GM12892 (cell line): ENCODE measurements around the gene ARFGAP3.

Experiments
- DNase-seq: peaks from one replicate; pipeline ENCODE4 v3.0.0; 2011; ENCODE audit not compliant: insufficient read length
- FAIRE-seq: peaks from 2 replicates; lab custom pipeline; 2011; peaks lifted over from hg19 to GRCh38; lab: Jason Lieb, UNC
- POLR2A ChIP-seq: IDR thresholded peaks from 2 replicates; pipeline ENCODE4 v1.6.1; 2011; ENCODE audit warnings: low read depth, low read length, control low read depth
- POLR2AphosphoS5 ChIP-seq: IDR thresholded peaks from 2 replicates; pipeline ENCODE4 v1.6.1; 2011; ENCODE audit warnings: low read depth, low read length, control low read depth
- TAF1 ChIP-seq: IDR thresholded peaks from 2 replicates; pipeline ENCODE4 v1.6.1; 2011; ENCODE audit warnings: low read depth, mild to moderate bottlenecking, control low read depth, low read length, borderline replicate concordance

ARFGAP3 gene

DNA sequence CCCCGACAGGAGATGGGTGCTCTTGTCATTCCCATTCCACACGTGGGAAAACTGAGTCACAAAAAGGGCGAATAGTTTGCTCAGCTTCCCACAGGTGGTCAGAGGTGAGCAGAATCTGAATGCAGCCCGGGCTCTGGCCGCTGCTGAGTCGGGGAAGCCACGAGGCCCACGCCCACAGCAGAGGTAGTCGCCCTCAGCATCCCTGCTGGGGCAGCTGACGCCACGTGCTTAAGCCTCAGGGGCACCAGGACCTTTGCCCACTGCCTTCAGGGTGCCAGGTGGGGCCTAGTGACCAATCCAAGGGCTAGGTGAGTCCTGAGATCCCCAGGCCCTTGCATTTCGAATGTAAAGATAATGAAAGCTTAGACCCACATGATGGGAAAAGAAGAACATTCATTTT lies 24.2 kb upstream of the ARFGAP3 start:
- FAIRE-seq (no peak), DNase-seq (no peak)
- TF ChIP-seq POLR2AphosphoS5 (no peak), TAF1 (no peak), POLR2A (no peak)

DNA sequence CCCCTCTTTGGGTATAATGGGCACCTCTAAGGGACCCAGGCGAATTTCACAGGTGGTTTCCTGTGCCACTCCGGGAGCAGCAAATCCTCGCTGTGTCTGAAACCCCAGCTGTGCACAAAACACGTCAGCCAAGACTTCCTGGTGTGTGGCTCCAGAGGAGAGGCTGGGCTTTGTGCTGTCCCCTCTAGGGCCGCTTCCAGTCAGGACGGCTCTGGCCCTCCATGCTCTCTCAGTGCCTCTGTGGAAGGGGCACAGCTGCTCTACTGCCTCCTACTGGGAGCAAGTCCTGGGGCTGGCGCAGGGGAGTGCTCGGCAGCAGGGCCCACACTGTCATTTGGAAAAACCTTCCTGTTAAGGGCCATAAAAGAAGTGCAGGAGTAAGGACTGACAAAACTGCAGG lies 23.7 kb upstream of the ARFGAP3 start:
- DNase-seq: no peak

DNA sequence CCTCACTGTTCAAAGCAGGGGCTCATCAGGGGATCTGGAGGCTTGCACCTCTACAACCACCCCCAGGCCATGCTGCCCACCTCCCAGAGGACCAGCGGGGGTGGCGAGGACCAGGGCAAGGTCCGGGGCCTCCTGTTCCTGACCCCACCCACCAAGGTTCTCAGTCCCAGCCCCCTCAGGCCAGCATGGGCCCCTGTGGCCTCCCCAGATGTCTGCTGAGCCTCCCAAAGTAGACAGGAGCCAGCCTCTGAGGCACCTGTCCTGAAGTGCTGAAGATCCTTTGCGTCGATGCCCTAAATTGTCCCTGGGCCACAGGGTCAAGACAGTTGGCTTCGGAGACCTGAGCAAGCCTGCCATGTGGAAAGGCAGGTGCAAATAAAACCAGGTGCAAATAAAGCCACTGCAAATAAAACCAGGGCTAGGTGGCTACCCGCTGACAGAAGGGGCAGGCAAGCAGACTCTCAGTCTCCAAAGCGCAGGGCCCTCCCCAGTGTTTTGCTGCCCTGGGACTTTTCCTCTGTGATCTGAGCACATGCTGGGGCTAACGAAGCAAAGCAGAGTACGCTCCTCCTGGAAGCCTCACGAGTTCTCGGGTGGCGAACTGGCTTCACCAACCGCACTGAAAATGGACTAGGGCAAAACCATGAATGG lies 22.4 kb upstream of the ARFGAP3 start:
- TF ChIP-seq POLR2A (no peak), POLR2AphosphoS5 (no peak), TAF1 (no peak)
- DNase-seq (no peak), FAIRE-seq (no peak)

More for the DNA sequence above, 23.7 kb upstream of the ARFGAP3 start:
- no peak for FAIRE-seq
- TF ChIP-seq POLR2A (no peak), POLR2AphosphoS5 (no peak), TAF1 (no peak)

DNA sequence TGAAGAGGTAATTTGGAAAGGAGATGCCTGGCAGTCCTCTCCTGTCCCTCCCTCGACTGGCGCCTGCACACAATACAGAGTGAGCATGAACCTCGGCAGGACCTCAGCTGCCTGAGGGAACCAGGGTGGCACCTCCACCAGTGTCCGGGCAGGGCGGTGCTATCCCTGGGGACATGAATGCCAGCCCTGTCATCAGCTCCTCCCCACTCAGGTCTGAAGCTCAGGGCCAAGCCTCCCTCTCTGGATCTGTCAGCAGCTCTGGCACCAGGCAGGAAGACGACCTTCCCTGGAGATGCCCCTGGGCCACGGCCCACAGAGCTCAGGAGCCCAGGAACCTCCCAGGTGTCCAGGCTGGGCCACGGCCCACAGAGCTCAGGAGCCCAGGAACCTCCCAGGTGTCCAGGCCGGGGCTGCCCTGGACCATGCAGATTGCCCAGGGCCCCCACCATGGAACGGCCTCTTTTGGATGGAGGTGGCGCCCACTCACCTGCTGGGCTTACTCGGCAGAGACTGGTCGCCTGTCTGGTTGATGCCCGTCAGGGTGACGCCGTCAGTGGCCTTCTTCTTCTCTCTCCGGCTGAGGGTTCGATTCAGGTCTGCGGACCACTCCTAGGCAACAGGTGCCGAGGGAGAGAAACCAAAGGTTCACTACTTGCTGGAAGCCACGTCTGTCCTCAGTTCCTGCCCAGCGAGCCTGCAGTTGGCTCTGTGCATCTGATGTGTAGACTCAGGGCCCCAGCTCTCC lies 21.7 kb upstream of the ARFGAP3 start:
- FAIRE-seq: no peak

DNA sequence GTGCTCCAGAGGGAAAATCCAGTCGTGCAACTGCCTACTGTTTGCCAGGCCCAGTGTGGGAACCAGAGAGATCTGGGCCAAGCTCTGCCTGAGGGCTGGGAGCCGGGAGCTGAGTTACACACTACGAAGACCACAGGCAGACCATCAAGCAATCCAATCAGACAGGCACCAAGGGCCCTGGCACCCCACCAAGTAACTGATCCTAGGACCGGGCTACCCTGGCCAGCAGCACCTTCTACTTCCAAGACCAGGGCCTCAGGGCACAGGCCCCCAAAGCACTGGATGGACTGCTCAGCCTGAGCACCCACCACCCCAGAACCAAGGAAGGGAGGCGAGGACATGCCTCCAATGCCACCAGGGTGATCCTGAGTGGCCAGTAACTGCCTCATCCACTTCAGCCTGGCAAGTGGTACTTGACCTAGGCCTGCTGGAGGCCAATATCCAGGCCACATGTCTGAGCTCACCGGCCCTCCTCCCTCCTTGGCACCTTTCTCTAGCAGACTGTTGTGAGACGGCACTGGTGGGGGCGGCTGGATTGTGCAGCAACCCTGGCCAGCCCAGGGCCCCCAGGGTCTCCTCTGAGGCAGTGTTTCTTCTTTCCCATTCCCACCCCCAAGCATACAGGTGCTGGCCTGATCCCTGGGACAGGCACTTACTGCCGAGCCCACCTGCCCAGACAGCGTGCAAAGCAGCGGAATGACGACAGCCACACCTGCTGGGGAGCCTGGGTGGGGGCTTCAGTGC lies 20.7 kb upstream of the ARFGAP3 start:
- DNase-seq: no peak
- FAIRE-seq: no peak
- no peak for TF ChIP-seq TAF1
- no peak for TF ChIP-seq POLR2A
- no peak for TF ChIP-seq POLR2AphosphoS5

More for the DNA sequence above, 21.7 kb upstream of the ARFGAP3 start:
- no peak for DNase-seq
- TF ChIP-seq POLR2AphosphoS5: no peak
- TF ChIP-seq POLR2A: no peak
- TF ChIP-seq TAF1: no peak

DNA sequence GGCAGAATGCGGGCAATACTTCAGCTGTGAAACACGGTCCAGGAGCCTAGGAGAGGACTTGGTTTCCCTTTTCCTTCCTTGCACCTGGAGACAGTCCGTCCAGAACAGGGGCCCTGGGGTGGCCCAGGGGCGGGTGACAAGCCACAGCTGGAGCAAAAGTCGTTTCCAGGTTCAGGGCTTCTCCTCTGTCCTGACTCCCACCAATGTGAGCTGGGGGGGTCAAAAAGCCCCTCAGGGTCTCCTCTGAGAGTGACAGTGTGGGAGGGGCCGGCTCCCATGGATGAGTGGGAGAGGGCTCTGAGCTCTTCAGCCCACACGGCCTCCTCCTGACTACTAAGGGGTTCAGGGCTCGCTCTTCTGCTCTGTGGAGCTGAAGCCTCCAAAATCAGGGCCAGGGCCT lies 20.1 kb upstream of the ARFGAP3 start:
- DNase-seq (no peak), FAIRE-seq (no peak)
- TF ChIP-seq TAF1 (no peak), POLR2A (no peak), POLR2AphosphoS5 (no peak)

DNA sequence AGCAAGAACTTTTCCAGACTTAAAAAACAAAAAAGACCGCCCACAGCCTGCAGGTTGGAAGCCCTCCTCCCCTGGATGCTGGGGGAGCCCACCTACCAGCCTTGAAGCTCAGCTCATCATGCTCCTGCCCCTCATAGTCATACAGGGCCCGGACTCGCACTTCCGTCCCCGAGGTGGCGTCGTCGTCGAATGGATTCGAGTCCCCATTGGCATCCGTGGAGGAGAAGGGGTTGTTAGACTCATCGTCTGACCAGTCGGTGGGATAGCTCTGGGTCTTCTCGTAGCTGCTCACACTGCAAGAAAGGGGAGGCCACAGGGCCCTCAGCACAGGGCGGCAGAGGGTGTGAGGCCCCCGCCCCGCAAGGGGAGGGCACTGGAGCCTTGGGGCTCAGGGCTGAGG lies 19.0 kb upstream of the ARFGAP3 start:
- DNase-seq (no peak), FAIRE-seq (no peak)
- TF ChIP-seq TAF1 (no peak), POLR2A (no peak), POLR2AphosphoS5 (no peak)

DNA sequence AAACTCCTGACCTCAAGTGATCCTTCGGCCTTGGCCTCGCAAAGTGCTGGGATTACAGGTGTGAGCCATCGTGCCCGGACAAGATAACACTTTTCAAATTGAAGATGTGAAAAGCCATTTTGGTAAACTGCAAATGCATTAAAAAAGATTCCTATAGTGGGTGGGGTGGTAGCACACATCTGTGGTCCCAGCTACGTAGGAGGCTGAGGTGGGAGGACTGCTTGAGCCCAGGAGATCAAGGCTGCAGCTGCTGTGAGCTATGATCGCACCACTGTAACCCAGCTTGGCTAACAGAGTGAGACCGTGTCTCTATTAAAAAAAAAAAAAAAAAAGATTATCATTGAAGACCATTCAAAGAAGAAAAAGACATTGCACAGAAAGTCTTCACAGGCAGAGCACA lies 16.9 kb upstream of the ARFGAP3 start:
- no peak for DNase-seq
- no peak for TF ChIP-seq TAF1
- no peak for TF ChIP-seq POLR2A
- no peak for TF ChIP-seq POLR2AphosphoS5
- FAIRE-seq: no peak

DNA sequence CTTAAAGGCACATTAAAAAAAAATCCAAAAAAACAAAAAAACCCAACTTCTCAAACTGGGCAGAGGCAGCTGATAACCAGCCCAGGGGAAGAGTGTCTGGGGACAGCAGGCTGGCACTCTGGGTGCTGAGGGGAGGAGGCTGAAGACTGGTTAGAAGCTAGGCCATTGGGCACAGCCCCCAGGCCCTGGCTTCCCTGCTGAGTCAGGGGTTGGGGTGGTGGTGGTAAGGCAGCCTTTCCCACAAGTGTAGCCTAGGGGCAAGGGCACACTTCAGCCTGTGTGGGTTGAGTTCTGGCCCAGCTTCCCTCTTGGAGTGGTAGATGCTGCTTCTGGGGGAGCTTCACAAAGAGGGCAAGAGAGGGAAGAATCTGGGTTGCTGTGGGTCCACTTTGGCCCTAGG lies 16.3 kb upstream of the ARFGAP3 start:
- TF ChIP-seq POLR2A: no peak
- TF ChIP-seq TAF1: no peak
- no peak for DNase-seq
- FAIRE-seq: no peak

DNA sequence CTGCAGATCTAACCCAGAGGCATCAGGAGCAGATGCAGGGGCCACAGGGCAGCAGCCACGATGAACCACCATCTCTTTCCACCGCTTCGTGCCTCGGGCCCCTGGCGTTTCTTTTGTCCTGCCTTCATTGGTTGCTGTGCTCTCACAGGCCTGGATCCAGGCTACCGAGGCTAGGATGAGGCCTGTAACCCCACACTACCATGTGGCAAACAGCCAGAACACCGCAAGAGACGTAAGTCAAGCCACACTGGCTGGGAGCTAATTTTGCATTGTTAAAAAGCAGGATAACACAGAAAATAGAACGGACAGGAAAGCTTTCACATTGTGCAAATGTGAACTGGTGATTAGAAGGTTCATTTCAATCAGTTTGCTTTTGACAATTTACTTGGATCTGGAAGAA lies 15.7 kb upstream of the ARFGAP3 start:
- TF ChIP-seq POLR2A (no peak), TAF1 (no peak), POLR2AphosphoS5 (no peak)
- DNase-seq (no peak), FAIRE-seq (no peak)
